ENCODE measurements around the gene C16orf96. TPM values are rescaled to one million over a fixed set of nuclear protein-coding genes. Genes with fewer than 3 reads are reported as not detected.

Gene C16orf96
- total RNA-seq, 1 experiment from 2014 or later, result 0.15 TPM

- no peak overlapping the region for H3K4me3 ChIP-seq (ENCODE audit: low read depth in 2 of 2, low read length in 2 of 2)
- intact Hi-C loops (cut with micrococcal nuclease; ENCODE audit: unreplicated experiment), result no loop called here
- H3K4me1 ChIP-seq (ENCODE audit: control insufficient read depth, insufficient read depth, low read length), result no peaks in the 10 kb centered on the region; the same call in 1 of the 2 replicates
- no peaks in the 10 kb centered on the region for H3K36me3 ChIP-seq (ENCODE audit: control insufficient read depth, insufficient read depth, low read length)
- no TSS peak for BruUV-seq (replicated peaks)
- POLR2A ChIA-PET, result no interaction called here
- no peaks in the 10 kb centered on the region for H3K27me3 ChIP-seq (ENCODE audit: control insufficient read depth, insufficient read depth, low read length)
- in situ Hi-C loops (cut with HindIII; ENCODE audit: low pct_unique_long_range_greater_than_20kb, low sequenced_read_pairs), result no loop called here
- CTCF ChIA-PET, result interaction anchor here (1.2 kb wide), 1 partner anchor 24 kb away, joined by 4 read pairs; no protein-coding TSS in a partner anchor
- no peak for ATAC-seq
- no peak overlapping the region for H3K27ac ChIP-seq (ENCODE audit: low read length)
- no peaks in the 10 kb centered on the region for H3K9me3 ChIP-seq (ENCODE audit: control insufficient read depth, insufficient read depth, low read depth, low read length)
- no peak for DNase-seq (ENCODE audit: low read depth, low spot score)
- no peak for TF ChIP-seq CTCF (IDR thresholded peaks at IDR 0.05)
- TF ChIP-seq POLR2AphosphoS5 (IDR thresholded peaks at IDR 0.05; ENCODE audit: low read depth, low read length), result no peak
- TF ChIP-seq REST (IDR thresholded peaks at IDR 0.05; ENCODE audit: insufficient read depth in 1 of 2, low read depth in 2 of 2, low read length in 1 of 2), result no peak
- TF ChIP-seq SIN3A (IDR thresholded peaks at IDR 0.05; ENCODE audit: borderline replicate concordance, insufficient read depth, low read depth, low read length), result no peak
- TF ChIP-seq TCF7L2 (IDR thresholded peaks at IDR 0.05; ENCODE audit: low read depth, low read length), result no peak
Measured at GRCh38 chr16:4599545-4599944, 43.4 kb downstream of the C16orf96 start.

GRCh38 chr16:4601036-4601863 is 45.1 kb downstream of the C16orf96 start:
- DNase-seq (ENCODE audit: low read depth, low spot score), result no peak
- BruUV-seq (replicated peaks), result no TSS peak
- ChIA-PET POLR2A (no interaction called here), CTCF (no interaction called here)
- in situ Hi-C loops (cut with HindIII; ENCODE audit: low pct_unique_long_range_greater_than_20kb, low sequenced_read_pairs) (no loop called here), intact Hi-C loops (cut with micrococcal nuclease; ENCODE audit: unreplicated experiment) (no loop called here)
- Histone ChIP-seq H3K27me3 (ENCODE audit: control insufficient read depth, insufficient read depth, low read length) (no peaks in the 10 kb centered on the region), H3K4me1 (ENCODE audit: control insufficient read depth, insufficient read depth, low read length) (no peaks in the 10 kb centered on the region; the same call in 1 of the 2 replicates), H3K9me3 (ENCODE audit: control insufficient read depth, insufficient read depth, low read depth, low read length) (no peaks in the 10 kb centered on the region), H3K36me3 (ENCODE audit: control insufficient read depth, insufficient read depth, low read length) (no peaks in the 10 kb centered on the region), H3K4me3 (ENCODE audit: low read depth in 2 of 2, low read length in 2 of 2) (no peak overlapping the region), H3K27ac (ENCODE audit: low read length) (no peak overlapping the region)
- no peak for ATAC-seq
- TF ChIP-seq REST (IDR thresholded peaks at IDR 0.05; ENCODE audit: insufficient read depth in 1 of 2, low read depth in 2 of 2, low read length in 1 of 2) (no peak), TCF7L2 (IDR thresholded peaks at IDR 0.05; ENCODE audit: low read depth, low read length) (no peak), SIN3A (IDR thresholded peaks at IDR 0.05; ENCODE audit: borderline replicate concordance, insufficient read depth, low read depth, low read length) (no peak), CTCF (IDR thresholded peaks at IDR 0.05) (no peak), POLR2AphosphoS5 (IDR thresholded peaks at IDR 0.05; ENCODE audit: low read depth, low read length) (no peak)

All from Panc1 (cell line).